Stimulated activated CD4-positive, alpha-beta T cell treated with anti-CD3 and anti-CD28 coated beads, Interleukin-1b, Interleukin-23, amount 100 ng/mL, for 1 hour (primary cell): ENCODE results near the gene USH1C.

Experiments
- DNase-seq, 2 donors: peaks; one replicate each; pipeline ENCODE4 v3.0.0-alpha.2; 2020; ENCODE audit warnings: low read depth in 2 of 2

The USH1C gene

GRCh38 chr11:17471501-17471900 is 72.7 kb downstream of the USH1C start:
- DNase-seq, result no peak

GRCh38 chr11:17469998-17470397 is 74.2 kb downstream of the USH1C start:
- DNase-seq, result no peak

- no peak for DNase-seq
Observed at GRCh38 chr11:17468122-17468521, 76.1 kb downstream of the USH1C start.

GRCh38 chr11:17463546-17464174 is 80.6 kb downstream of the USH1C start:
- no peak for DNase-seq

GRCh38 chr11:17462940-17463339 is 81.3 kb downstream of the USH1C start:
- no peak for DNase-seq

GRCh38 chr11:17460406-17460805 is 83.8 kb downstream of the USH1C start:
- no peak for DNase-seq

GRCh38 chr11:17459236-17459896 is 84.8 kb downstream of the USH1C start:
- DNase-seq, result no peak

GRCh38 chr11:17458268-17458667 is 85.9 kb downstream of the USH1C start:
- no peak for DNase-seq

GRCh38 chr11:17457396-17458173 is 86.6 kb downstream of the USH1C start:
- DNase-seq, result no peak

- no peak for DNase-seq
Observed at GRCh38 chr11:17452668-17453067, 91.5 kb downstream of the USH1C start.

- DNase-seq, result no peak
Observed at GRCh38 chr11:17449158-17449557, 95.1 kb downstream of the USH1C start.

- DNase-seq, result no peak
Observed at GRCh38 chr11:17446482-17446881, 97.7 kb downstream of the USH1C start.

- DNase-seq, result no peak
Observed at GRCh38 chr11:17445240-17445795, 98.9 kb downstream of the USH1C start.

- no peak for DNase-seq
Observed at GRCh38 chr11:17443926-17444690, 100.1 kb downstream of the USH1C start.
